Measurements from ENCODE around the gene TCEANC. TPM values are rescaled to one million over a fixed set of nuclear protein-coding genes. Genes with fewer than 3 reads are reported as not detected.

Gene TCEANC
- total RNA-seq, 4 donors from 2014 or later = 2.5 to 6.9 (median 2.7) TPM

- no peak overlapping the region for H3K4me3 ChIP-seq (ENCODE audit: low read depth, poor library complexity, severe bottlenecking)
- intact Hi-C loops (cut with DNase I; ENCODE audit: low total_unique reads) = loop anchor here (5.0 kb wide), 1 partner anchor 373 kb away; no protein-coding TSS in a partner anchor
- no peak for DNase-seq (ENCODE audit: low spot score in 2 of 2)
- no peak for TF ChIP-seq POLR2A (IDR thresholded peaks at IDR 0.05)
- WGBS, 2 donors = 32 to 44% methylated on average over 6 of the region's 6 CpGs
Observed at GRCh38 chrX:13659063-13659462, 6.1 kb downstream of the TCEANC start.

- no peak for DNase-seq (ENCODE audit: low spot score in 2 of 2)
- intact Hi-C loops (cut with DNase I; ENCODE audit: low total_unique reads) = loop anchor here (10.0 kb wide), 1 partner anchor 73 kb away; the partner anchor contains the start of genes OFD1 and TRAPPC2
- no peak overlapping the region for H3K4me3 ChIP-seq (ENCODE audit: low read depth, poor library complexity, severe bottlenecking)
- TF ChIP-seq POLR2A (IDR thresholded peaks at IDR 0.05) (no peak), CTCF (IDR thresholded peaks at IDR 0.05) (no peak)
- 70 to 82% methylated on average over 6 of the region's 6 CpGs for WGBS, 2 donors
Observed at GRCh38 chrX:13661735-13662288, 8.9 kb downstream of the TCEANC start.

- no peak for TF ChIP-seq POLR2A (IDR thresholded peaks at IDR 0.05)
- TF ChIP-seq CTCF (IDR thresholded peaks at IDR 0.05) = no peak
- intact Hi-C loops (cut with DNase I; ENCODE audit: low total_unique reads) = loop anchor here (10.0 kb wide), 1 partner anchor 72 kb away; the partner anchor contains the start of genes OFD1 and TRAPPC2
- no peak for DNase-seq (ENCODE audit: low spot score in 2 of 2)
- 64 to 74% methylated on average over 6 of the region's 6 CpGs for WGBS, 2 donors
- H3K4me3 ChIP-seq (ENCODE audit: low read depth, poor library complexity, severe bottlenecking) = no peak overlapping the region
Observed at GRCh38 chrX:13662355-13662791, 9.4 kb downstream of the TCEANC start.

GRCh38 chrX:13664020-13664419, 11.1 kb downstream of the TCEANC start:
- TF ChIP-seq CTCF (IDR thresholded peaks at IDR 0.05) = no peak
- TF ChIP-seq POLR2A (IDR thresholded peaks at IDR 0.05) = no peak

GRCh38 chrX:13666836-13667235, 13.9 kb downstream of the TCEANC start:
- 72 to 76% methylated on average over 3 of the region's 3 CpGs for WGBS, 2 donors
- no peak overlapping the region for H3K4me3 ChIP-seq (ENCODE audit: low read depth, poor library complexity, severe bottlenecking)
- intact Hi-C loops (cut with DNase I; ENCODE audit: low total_unique reads) = loop anchor here (10.0 kb wide), 1 partner anchor 68 kb away; the partner anchor contains the start of genes OFD1 and TRAPPC2
- TF ChIP-seq POLR2A (IDR thresholded peaks at IDR 0.05) (no peak), CTCF (IDR thresholded peaks at IDR 0.05) (no peak)
- DNase-seq (ENCODE audit: low spot score in 2 of 2) = no peak

More at GRCh38 chrX:13664020-13664419, 11.1 kb downstream of the TCEANC start:
- DNase-seq (ENCODE audit: low spot score in 2 of 2) = no peak
- intact Hi-C loops (cut with DNase I; ENCODE audit: low total_unique reads) = loop anchor here (10.0 kb wide), 1 partner anchor 71 kb away; the partner anchor contains the start of genes OFD1 and TRAPPC2
- H3K4me3 ChIP-seq (ENCODE audit: low read depth, poor library complexity, severe bottlenecking) = no peak overlapping the region
- WGBS, 2 donors = 66 to 76% methylated on average over 3 of the region's 3 CpGs

GRCh38 chrX:13667919-13668318, 15.0 kb downstream of the TCEANC start:
- intact Hi-C loops (cut with DNase I; ENCODE audit: low total_unique reads) = loop anchor here (10.0 kb wide), 1 partner anchor 67 kb away; the partner anchor contains the start of genes OFD1 and TRAPPC2
- no peak for DNase-seq (ENCODE audit: low spot score in 2 of 2)
- no peak overlapping the region for H3K4me3 ChIP-seq (ENCODE audit: low read depth, poor library complexity, severe bottlenecking)
- TF ChIP-seq POLR2A (IDR thresholded peaks at IDR 0.05) (no peak), CTCF (IDR thresholded peaks at IDR 0.05) (no peak)
